Smooth muscle cell of trachea (primary cell): ENCODE data around the gene ANKRD50. TPM values are rescaled to one million over a fixed set of nuclear protein-coding genes. Genes with fewer than 3 reads are reported as not detected.

ENCODE experiments used
- total RNA-seq: library from RNA; depleted of rRNA; stranded (reverse); fragments of >200 nt; gene quantifications from 2 replicates; pipeline ENCODE4 v1.2.1, GENCODE V29; 2014

The ANKRD50 gene, protein sequence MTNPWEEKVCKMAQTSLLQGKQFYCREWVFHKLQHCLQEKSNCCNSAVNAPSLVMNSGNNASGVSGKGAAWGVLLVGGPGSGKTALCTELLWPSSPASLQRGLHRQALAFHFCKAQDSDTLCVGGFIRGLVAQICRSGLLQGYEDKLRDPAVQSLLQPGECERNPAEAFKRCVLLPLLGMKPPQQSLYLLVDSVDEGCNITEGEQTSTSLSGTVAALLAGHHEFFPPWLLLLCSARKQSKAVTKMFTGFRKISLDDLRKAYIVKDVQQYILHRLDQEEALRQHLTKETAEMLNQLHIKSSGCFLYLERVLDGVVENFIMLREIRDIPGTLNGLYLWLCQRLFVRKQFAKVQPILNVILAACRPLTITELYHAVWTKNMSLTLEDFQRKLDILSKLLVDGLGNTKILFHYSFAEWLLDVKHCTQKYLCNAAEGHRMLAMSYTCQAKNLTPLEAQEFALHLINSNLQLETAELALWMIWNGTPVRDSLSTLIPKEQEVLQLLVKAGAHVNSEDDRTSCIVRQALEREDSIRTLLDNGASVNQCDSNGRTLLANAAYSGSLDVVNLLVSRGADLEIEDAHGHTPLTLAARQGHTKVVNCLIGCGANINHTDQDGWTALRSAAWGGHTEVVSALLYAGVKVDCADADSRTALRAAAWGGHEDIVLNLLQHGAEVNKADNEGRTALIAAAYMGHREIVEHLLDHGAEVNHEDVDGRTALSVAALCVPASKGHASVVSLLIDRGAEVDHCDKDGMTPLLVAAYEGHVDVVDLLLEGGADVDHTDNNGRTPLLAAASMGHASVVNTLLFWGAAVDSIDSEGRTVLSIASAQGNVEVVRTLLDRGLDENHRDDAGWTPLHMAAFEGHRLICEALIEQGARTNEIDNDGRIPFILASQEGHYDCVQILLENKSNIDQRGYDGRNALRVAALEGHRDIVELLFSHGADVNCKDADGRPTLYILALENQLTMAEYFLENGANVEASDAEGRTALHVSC (N-terminal part only)
- 23.8 and 27.8 TPM in 2 replicates for total RNA-seq

DNA sequence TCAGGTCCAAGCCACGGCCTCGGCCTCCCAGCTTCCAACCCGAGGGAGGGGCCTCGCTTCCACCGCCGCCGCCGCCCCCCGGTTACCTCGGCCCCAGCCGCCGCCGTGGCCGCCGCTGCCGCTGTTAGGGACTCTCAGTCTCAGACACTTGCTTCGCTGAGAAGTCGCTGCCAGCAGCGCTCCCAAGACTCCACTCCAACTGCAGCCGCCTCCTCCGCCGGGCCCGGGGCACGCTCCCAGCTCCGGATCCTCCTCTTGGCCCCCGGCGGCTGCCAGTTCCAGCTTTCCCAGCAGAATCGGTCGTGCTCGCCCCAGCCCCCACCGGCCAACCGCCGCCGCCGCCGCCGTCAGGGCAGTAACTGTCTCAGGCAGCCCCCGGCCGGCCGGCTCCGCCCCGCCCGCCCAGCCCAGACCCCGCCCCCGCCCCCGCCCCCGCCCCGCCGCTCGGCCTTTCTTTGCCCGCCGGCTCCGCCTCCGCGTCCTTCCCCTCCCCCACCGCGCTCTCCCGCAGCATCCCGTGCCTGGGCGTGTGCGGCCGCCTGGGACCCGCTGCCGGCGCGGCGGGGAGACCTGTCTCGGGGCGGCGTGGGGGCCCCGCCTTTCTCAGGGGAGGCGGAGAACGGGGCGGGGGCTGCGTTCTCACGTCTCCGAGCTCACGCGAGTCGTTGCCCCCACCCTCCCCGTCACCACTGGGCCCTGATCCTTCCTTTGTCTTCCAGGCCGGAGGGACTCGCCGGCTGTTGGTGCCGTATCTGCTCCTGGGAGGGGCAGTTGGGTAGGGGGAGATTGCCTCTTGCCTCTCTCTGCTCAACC lies at the start of gene ANKRD50:
Gene ANKRD50 (minus strand): TSS at position 361 of the 813 bp plus-strand sequence. CDS start 2,221 bp downstream, outside the sequence.

